Immature natural killer cell (primary cell): ENCODE data around the gene ROR2. TPM values are rescaled to one million over a fixed set of nuclear protein-coding genes. Genes with fewer than 3 reads are reported as not detected.
A peak's percentile ranks its signal among the peaks of the same experiment; 100 is the strongest.
"Not testable (repeated sequence)": the region's sequence is repeated elsewhere in the genome, so short reads cannot be mapped to it uniquely, and the experiment has no call there.

Source experiments
- DNase-seq, 3 donors: peaks; one replicate each; pipeline ENCODE4 v3.0.0; 2022; ENCODE audit warnings: mixed read lengths in 1 of 3
- H3K27ac Mint-ChIP-seq, 6 donors: one replicate each; pipeline ENCODE4 v1.8.0; 2020; ENCODE audit warnings: mixed read lengths in 6 of 6, mild to moderate bottlenecking in 5 of 6, inconsistent platforms in 4 of 6, moderate library complexity in 3 of 6
- H3K27me3 Mint-ChIP-seq, 3 donors: one replicate each; pipeline ENCODE4 v1.8.0; 2020 to 2021; ENCODE audit warnings: low read depth in 3 of 3, mild to moderate bottlenecking in 3 of 3, mixed read lengths in 3 of 3, moderate library complexity in 3 of 3, inconsistent platforms in 1 of 3
- H3K36me3 Mint-ChIP-seq, 3 donors: one replicate each; pipeline ENCODE4 v1.8.0; 2020; ENCODE audit warnings: mixed read lengths in 3 of 3, inconsistent platforms in 2 of 3, mild to moderate bottlenecking in 2 of 3
- H3K4me1 Mint-ChIP-seq, 2 donors: one replicate each; pipeline ENCODE4 v1.8.0; 2020; ENCODE audit warnings: inconsistent platforms in 2 of 2, mild to moderate bottlenecking in 2 of 2, mixed read lengths in 2 of 2, moderate library complexity in 1 of 2
- H3K4me3 Mint-ChIP-seq, 5 donors: one replicate each; pipeline ENCODE4 v1.8.0; 2020; ENCODE audit warnings: mild to moderate bottlenecking in 5 of 5, mixed read lengths in 5 of 5, inconsistent platforms in 3 of 5, moderate library complexity in 3 of 5
- H3K9me3 Mint-ChIP-seq, 6 donors: one replicate each; pipeline ENCODE4 v1.8.0; 2020; ENCODE audit warnings: mild to moderate bottlenecking in 6 of 6, mixed read lengths in 6 of 6, inconsistent platforms in 4 of 6, moderate library complexity in 3 of 6
- polyA plus RNA-seq, 3 donors: library from polyadenylated mRNA; unstranded; fragments of 300-500 nt; fragmentation: Illumina TruSeq; gene quantifications; one replicate each; pipeline ENCODE4 v1.2.3, GENCODE V29; 2021

Gene ROR2
- polyA plus RNA-seq, 3 donors from 2014 or later, result not detected

GRCh38 chr9:91629718-91630117 lies 320.3 kb downstream of the ROR2 start:
- no peak overlapping the region for H3K4me3 Mint-ChIP-seq
- peaks cover 0 to 5% (median 0%) of the 10 kb centered on the region in 6 donors for H3K9me3 Mint-ChIP-seq
- H3K36me3 Mint-ChIP-seq, result peaks cover 0 to 3% (median 0%) of the 10 kb centered on the region in 3 donors
- no peak for DNase-seq
- peaks cover 0 to 19% (median 11%) of the 10 kb centered on the region in 3 donors for H3K27me3 Mint-ChIP-seq
- no peak overlapping the region for H3K27ac Mint-ChIP-seq
- no peaks in the 10 kb centered on the region for H3K4me1 Mint-ChIP-seq

- Mint-ChIP-seq H3K27me3 (peaks cover 0 to 19% (median 7%) of the 10 kb centered on the region in 3 donors), H3K9me3 (peaks cover 0 to 5% (median 0%) of the 10 kb centered on the region in 6 donors), H3K4me1 (no peaks in the 10 kb centered on the region), H3K4me3 (no peak overlapping the region), H3K27ac (no peak overlapping the region), H3K36me3 (no peaks in the 10 kb centered on the region)
- no peak for DNase-seq
Measured at GRCh38 chr9:91628892-91629291, 321.1 kb downstream of the ROR2 start.

- H3K27ac Mint-ChIP-seq, result no peak overlapping the region
- no peak overlapping the region for H3K4me3 Mint-ChIP-seq
- peaks cover 0 to 5% (median 0%) of the 10 kb centered on the region in 6 donors for H3K9me3 Mint-ChIP-seq
- H3K4me1 Mint-ChIP-seq, result no peaks in the 10 kb centered on the region
- DNase-seq, result no peak
- H3K27me3 Mint-ChIP-seq, result peaks cover 0 to 21% (median 9%) of the 10 kb centered on the region in 3 donors
- no peaks in the 10 kb centered on the region for H3K36me3 Mint-ChIP-seq
Measured at GRCh38 chr9:91625331-91625730, 324.7 kb downstream of the ROR2 start.

- Mint-ChIP-seq H3K4me3 (no peak overlapping the region), H3K27me3 (peaks cover 7 to 15% (median 12%) of the 10 kb centered on the region in 3 donors), H3K36me3 (no peaks in the 10 kb centered on the region), H3K9me3 (peaks cover 0 to 3% (median 0%) of the 10 kb centered on the region in 6 donors), H3K27ac (no peak overlapping the region), H3K4me1 (no peaks in the 10 kb centered on the region)
- DNase-seq, result no peak
Measured at GRCh38 chr9:91623004-91623403, 327.0 kb downstream of the ROR2 start.

GRCh38 chr9:91622121-91622520 lies 327.9 kb downstream of the ROR2 start:
- H3K27ac Mint-ChIP-seq, H3K9me3 Mint-ChIP-seq: not testable (repeated sequence)

DNA sequence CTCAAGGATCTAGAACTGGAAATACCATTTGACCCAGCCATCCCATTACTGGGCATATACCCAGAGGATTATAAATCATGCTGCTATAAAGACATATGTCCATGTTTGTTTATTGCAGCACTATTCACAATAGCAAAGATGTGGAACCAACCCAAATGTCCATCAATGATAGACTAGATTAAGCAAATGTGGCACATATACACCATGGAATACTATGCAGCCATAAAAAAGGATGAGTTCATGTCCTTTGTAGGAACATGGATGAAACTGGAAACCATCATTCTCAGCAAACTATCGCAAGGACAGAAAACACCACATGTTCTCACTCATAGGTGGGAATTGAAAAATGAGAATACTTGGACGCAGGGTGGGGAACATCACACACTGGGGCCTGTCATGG lies 336.0 kb downstream of the ROR2 start:
- DNase-seq, H3K27ac Mint-ChIP-seq, H3K9me3 Mint-ChIP-seq, H3K36me3 Mint-ChIP-seq, H3K4me3 Mint-ChIP-seq, H3K4me1 Mint-ChIP-seq: not testable (repeated sequence)
- peaks cover 0 to 12% (median 7%) of the 10 kb centered on the region in 3 donors for H3K27me3 Mint-ChIP-seq

More at GRCh38 chr9:91622121-91622520, 327.9 kb downstream of the ROR2 start:
- H3K4me1 Mint-ChIP-seq, H3K4me3 Mint-ChIP-seq, DNase-seq, H3K36me3 Mint-ChIP-seq: not testable (repeated sequence)
- peaks cover 7 to 19% (median 13%) of the 10 kb centered on the region in 3 donors for H3K27me3 Mint-ChIP-seq

GRCh38 chr9:91611582-91611981 lies 338.4 kb downstream of the ROR2 start:
- no peak overlapping the region for H3K27ac Mint-ChIP-seq

GRCh38 chr9:91606255-91606995 lies 343.6 kb downstream of the ROR2 start:
- Mint-ChIP-seq H3K4me1 (no peaks in the 10 kb centered on the region), H3K9me3 (no peaks in the 10 kb centered on the region)

More at GRCh38 chr9:91611582-91611981, 338.4 kb downstream of the ROR2 start:
- no peaks in the 10 kb centered on the region for H3K4me1 Mint-ChIP-seq
- H3K36me3 Mint-ChIP-seq, result no peaks in the 10 kb centered on the region
- H3K9me3 Mint-ChIP-seq, result no peaks in the 10 kb centered on the region
- peaks cover 3 to 5% (median 4%) of the 10 kb centered on the region in 3 donors for H3K27me3 Mint-ChIP-seq
- no peak for DNase-seq
- no peak overlapping the region for H3K4me3 Mint-ChIP-seq

DNA sequence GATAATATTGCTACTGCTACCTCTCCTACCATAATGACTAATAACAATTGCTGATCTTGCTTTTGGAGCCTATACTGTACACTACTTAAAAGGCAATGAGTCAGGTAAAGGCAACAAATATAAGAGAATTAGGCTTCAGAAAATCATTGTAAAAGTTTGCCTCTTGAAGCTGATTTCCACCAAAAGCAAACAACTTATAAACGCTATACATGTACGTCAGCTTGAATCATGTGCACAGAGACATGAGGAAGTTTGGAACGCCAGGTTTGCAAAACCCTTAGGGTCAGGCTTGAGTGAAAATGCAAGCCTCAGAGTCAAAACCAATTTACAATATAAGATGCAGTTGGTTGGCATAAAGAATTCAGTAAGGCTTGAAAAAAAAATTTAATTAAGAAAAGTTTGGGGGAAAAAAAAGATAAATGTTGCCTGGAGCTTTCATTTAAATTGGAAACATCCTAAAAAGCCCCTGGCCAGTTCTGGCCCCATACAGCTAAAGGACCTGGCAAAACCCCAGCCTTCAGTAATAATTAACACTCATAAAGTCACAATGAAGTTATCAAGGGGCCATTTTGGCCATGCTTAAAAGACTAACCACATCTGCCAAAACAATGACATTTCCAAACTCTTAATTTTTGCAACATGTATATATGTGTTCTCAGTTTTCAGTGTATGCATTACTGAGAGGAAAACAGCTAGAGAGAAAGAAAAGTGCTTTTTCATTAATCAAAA lies 345.4 kb downstream of the ROR2 start:
- no peaks in the 10 kb centered on the region for H3K4me1 Mint-ChIP-seq
- no peaks in the 10 kb centered on the region for H3K36me3 Mint-ChIP-seq
- H3K27ac Mint-ChIP-seq, result no peak overlapping the region
- no peaks in the 10 kb centered on the region for H3K9me3 Mint-ChIP-seq
- H3K4me3 Mint-ChIP-seq, result no peak overlapping the region
- no peak for DNase-seq
- H3K27me3 Mint-ChIP-seq, result peaks cover 4 to 7% (median 5%) of the 10 kb centered on the region in 3 donors

More at GRCh38 chr9:91606255-91606995, 343.6 kb downstream of the ROR2 start:
- Mint-ChIP-seq H3K36me3 (no peaks in the 10 kb centered on the region), H3K4me3 (no peak overlapping the region), H3K27me3 (peaks cover 4 to 7% (median 6%) of the 10 kb centered on the region in 3 donors), H3K27ac (no peak overlapping the region)
- DNase-seq, result no peak

DNA sequence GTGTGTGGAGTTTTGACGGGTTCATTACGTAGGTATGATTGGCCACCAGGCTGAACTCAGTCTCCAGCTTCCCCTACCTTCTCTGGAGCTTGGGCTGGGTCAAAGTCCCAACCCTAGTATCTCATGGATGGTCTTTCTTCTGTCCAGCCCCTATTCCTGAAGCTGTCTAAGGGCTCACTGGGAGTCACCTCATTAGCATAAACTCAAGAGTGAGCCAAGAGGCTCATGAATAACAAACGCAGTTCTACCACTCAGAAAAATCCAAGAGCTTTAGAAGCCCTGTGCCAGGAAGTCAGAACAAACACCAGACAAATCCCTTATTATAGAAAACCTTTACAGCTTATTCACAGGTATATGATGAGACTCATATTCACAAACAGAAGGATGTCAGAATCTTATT lies 346.1 kb downstream of the ROR2 start:
- Mint-ChIP-seq H3K4me1 (no peaks in the 10 kb centered on the region), H3K36me3 (no peaks in the 10 kb centered on the region), H3K9me3 (no peaks in the 10 kb centered on the region), H3K27ac (no peak overlapping the region), H3K27me3 (peaks cover 4 to 7% (median 5%) of the 10 kb centered on the region in 3 donors), H3K4me3 (no peak overlapping the region)
- no peak for DNase-seq

DNA sequence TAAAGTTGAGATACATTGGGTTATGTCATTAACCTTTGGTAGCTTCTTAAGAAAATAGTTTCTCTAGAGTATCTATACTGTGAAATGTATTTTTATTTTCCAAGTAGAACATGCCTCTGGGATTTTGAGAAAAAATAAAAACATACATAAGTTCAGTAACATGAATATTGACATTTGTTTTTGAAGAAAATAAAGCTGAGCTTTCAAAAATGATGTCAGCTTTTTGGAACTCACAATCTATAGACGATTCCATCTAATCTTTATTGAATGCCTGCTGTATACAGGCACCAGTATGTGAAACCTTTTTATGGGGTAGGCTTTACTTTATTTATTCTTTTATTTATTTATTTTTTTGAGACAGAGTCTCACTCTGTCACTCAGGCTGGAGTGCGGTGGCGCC lies 350.5 kb downstream of the ROR2 start:
- no peak overlapping the region for H3K27ac Mint-ChIP-seq
- H3K27me3 Mint-ChIP-seq, result peaks cover 0 to 6% (median 2%) of the 10 kb centered on the region in 3 donors
- no peak for DNase-seq
- H3K4me1 Mint-ChIP-seq, result no peaks in the 10 kb centered on the region
- no peak overlapping the region for H3K4me3 Mint-ChIP-seq
- no peaks in the 10 kb centered on the region for H3K9me3 Mint-ChIP-seq
- no peaks in the 10 kb centered on the region for H3K36me3 Mint-ChIP-seq

DNA sequence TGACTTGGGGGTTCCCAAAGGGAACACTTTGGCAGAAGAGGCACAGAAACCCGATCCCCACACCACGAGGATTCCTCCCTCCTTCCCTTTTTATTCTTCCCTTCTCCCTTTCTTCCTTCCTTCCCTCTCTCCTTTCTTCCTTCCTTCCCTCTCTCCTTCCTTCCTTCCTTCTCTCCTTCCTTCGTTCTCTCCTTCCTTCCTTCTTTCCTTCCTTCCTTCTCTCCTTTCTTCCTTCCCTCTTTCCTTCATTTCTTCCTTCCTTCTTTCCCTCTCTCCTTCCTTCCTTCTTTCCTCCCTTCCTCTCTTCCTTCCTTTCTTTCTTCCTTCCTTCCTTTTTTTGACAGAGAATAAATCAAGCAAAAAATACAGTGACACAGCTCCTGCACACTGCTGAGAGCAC lies 358.4 kb downstream of the ROR2 start:
- Mint-ChIP-seq H3K27ac (no peak overlapping the region), H3K36me3 (no peaks in the 10 kb centered on the region), H3K27me3 (peaks cover 4 to 6% (median 4%) of the 10 kb centered on the region in 3 donors), H3K4me3 (no peak overlapping the region), H3K4me1 (no peaks in the 10 kb centered on the region), H3K9me3 (no peaks in the 10 kb centered on the region)
- DNase-seq, result no peak

GRCh38 chr9:91589101-91589553 lies 360.9 kb downstream of the ROR2 start:
- Mint-ChIP-seq H3K36me3 (no peaks in the 10 kb centered on the region), H3K4me1 (peaks cover 0 to 6% of the 10 kb centered on the region in 2 donors), H3K27me3 (peaks cover 6% of the 10 kb centered on the region in 3 donors), H3K4me3 (no peak overlapping the region), H3K27ac (no peak overlapping the region), H3K9me3 (no peaks in the 10 kb centered on the region)
- DNase-seq, result no peak

DNA sequence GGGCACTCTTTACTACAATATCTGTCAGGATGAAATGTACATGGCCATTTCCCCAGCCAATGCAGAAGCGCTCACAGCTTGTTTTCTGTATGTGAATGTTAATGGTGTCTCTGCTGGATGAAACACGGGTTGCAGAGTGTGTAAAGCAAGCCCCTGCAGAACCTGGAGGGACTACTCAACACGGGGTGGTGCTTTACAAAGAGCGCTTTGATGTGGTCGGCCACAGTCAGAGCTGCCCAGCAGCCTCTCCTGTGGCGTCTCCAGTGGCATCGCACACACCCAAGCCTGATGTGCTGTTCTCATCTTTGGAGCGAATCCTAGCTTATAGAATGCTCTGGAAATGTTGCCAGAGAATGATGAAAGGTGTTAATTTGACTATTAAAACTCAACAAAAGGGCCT lies 363.7 kb downstream of the ROR2 start:
- Mint-ChIP-seq H3K27me3 (peaks cover 4 to 6% (median 4%) of the 10 kb centered on the region in 3 donors), H3K9me3 (no peaks in the 10 kb centered on the region), H3K27ac (no peak overlapping the region), H3K4me3 (no peak overlapping the region), H3K4me1 (peaks cover 1 to 8% of the 10 kb centered on the region in 2 donors), H3K36me3 (peaks cover 0 to 5% (median 4%) of the 10 kb centered on the region in 3 donors)
- DNase-seq, result peak in 1 of 3 donors; percentile 4
